ENCODE measurements around the gene GRM4.

GRCh38 chr6:34059914-34060313 lies 86.0 kb downstream of the GRM4 start:
- TF ChIP-seq, protein P1, sequence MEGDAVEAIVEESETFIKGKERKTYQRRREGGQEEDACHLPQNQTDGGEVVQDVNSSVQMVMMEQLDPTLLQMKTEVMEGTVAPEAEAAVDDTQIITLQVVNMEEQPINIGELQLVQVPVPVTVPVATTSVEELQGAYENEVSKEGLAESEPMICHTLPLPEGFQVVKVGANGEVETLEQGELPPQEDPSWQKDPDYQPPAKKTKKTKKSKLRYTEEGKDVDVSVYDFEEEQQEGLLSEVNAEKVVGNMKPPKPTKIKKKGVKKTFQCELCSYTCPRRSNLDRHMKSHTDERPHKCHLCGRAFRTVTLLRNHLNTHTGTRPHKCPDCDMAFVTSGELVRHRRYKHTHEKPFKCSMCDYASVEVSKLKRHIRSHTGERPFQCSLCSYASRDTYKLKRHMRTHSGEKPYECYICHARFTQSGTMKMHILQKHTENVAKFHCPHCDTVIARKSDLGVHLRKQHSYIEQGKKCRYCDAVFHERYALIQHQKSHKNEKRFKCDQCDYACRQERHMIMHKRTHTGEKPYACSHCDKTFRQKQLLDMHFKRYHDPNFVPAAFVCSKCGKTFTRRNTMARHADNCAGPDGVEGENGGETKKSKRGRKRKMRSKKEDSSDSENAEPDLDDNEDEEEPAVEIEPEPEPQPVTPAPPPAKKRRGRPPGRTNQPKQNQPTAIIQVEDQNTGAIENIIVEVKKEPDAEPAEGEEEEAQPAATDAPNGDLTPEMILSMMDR (IDR thresholded peaks at IDR 0.05) = no peak
- TF ChIP-seq POLR2AphosphoS5 (IDR thresholded peaks at IDR 0.05) = no peak
- no peak for TF ChIP-seq POLR2A (IDR thresholded peaks at IDR 0.05)
